Thoracic aorta (tissue), 2 donors: ENCODE data around the gene CD226. TPM values are rescaled to one million over a fixed set of nuclear protein-coding genes. Genes with fewer than 3 reads are reported as not detected.

ENCODE experiments used
- ATAC-seq: fragments of 150-250 bp; one replicate; pipeline ENCODE4 v1.8.0; 2017; ENCODE audit warnings: low read depth; ENCODE audit not compliant: insufficient number of reproducible peaks, low FRiP score
- DNase-seq: peaks from one replicate; pipeline ENCODE4 v3.0.0-alpha.2; 2020; ENCODE audit warnings: low spot score
- H3K27ac ChIP-seq, 2 donors: fragments of 200-600 bp; sonication (generic); 1 replicate in 1 of 2; 2 replicates in 1 of 2; pipeline ENCODE4 v1.5.1; 2016; ENCODE audit warnings: mild to moderate bottlenecking in 2 of 2, moderate library complexity in 2 of 2
- H3K27me3 ChIP-seq: fragments of 200-600 bp; sonication (generic); replicated peaks from 2 replicates; pipeline ENCODE4 v1.6.0; 2016; ENCODE audit warnings: mild to moderate bottlenecking; ENCODE audit not compliant: insufficient read depth
- H3K36me3 ChIP-seq: fragments of 200-600 bp; sonication (generic); one replicate; pipeline ENCODE4 v1.5.1; 2016
- H3K4me1 ChIP-seq, 2 donors: fragments of 200-600 bp; sonication (generic); 1 replicate in 1 of 2; 2 replicates in 1 of 2; pipeline versions ENCODE4 v1.5.1 to v1.6.0; 2016; ENCODE audit warnings: low read depth in 2 of 2, mild to moderate bottlenecking in 1 of 2; ENCODE audit not compliant: control insufficient read depth in 1 of 2
- H3K4me3 ChIP-seq: fragments of 200-600 bp; sonication (generic); 2 replicates; pipeline ENCODE4 v1.5.1; 2016; ENCODE audit warnings: mild to moderate bottlenecking
- H3K9me3 ChIP-seq: fragments of 200-600 bp; sonication (generic); 2 replicates; pipeline ENCODE4 v1.5.1; 2016
- total RNA-seq, 2 donors: library from RNA; depleted of rRNA; stranded (reverse); fragments of >200 nt; gene quantifications; one replicate each; pipeline versions ENCODE4 v1.1.0 to v1.2.3, GENCODE V29; 2016
- TF ChIP-seq, protein P1 (sequence below): fragments of 200-600 bp; sonication (generic); IDR thresholded peaks from one replicate; pipeline ENCODE4 v1.5.1; 2019; ENCODE audit warnings: antibody characterized with exemption

CD226 gene
- total RNA-seq, 2 donors from 2014 or later: 0.68 to 3.7 TPM

DNA sequence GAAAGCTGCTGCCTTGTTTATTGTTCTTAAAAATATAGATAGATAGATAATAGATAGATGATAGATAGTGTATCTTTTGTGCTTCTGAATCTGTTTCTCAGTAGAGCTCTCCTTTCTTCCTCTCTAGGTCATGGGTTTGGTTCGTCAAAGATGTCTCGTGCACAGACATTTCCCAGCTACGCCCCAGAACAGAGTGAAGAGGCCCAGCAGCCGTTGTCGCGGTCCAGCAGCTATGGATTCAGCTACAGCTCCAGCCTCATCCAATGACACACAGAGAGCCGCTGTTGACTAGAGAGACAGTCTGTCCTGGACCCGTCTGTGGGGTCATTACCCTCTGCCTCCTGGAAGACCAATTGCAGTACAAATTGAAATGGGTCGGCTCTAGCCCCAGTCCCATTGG lies 106.6 kb downstream of the CD226 start:
- peaks cover 0 to under 1% of the 10 kb centered on the region in 2 donors for H3K4me1 ChIP-seq
- no peak overlapping the region for H3K27ac ChIP-seq
- TF ChIP-seq, protein P1, sequence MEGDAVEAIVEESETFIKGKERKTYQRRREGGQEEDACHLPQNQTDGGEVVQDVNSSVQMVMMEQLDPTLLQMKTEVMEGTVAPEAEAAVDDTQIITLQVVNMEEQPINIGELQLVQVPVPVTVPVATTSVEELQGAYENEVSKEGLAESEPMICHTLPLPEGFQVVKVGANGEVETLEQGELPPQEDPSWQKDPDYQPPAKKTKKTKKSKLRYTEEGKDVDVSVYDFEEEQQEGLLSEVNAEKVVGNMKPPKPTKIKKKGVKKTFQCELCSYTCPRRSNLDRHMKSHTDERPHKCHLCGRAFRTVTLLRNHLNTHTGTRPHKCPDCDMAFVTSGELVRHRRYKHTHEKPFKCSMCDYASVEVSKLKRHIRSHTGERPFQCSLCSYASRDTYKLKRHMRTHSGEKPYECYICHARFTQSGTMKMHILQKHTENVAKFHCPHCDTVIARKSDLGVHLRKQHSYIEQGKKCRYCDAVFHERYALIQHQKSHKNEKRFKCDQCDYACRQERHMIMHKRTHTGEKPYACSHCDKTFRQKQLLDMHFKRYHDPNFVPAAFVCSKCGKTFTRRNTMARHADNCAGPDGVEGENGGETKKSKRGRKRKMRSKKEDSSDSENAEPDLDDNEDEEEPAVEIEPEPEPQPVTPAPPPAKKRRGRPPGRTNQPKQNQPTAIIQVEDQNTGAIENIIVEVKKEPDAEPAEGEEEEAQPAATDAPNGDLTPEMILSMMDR: no peak
- DNase-seq (no peak), ATAC-seq (no peak)
- no peaks in the 10 kb centered on the region for H3K9me3 ChIP-seq
- H3K4me3 ChIP-seq: no peak overlapping the region
- H3K27me3 ChIP-seq: no peaks in the 10 kb centered on the region
- no peaks in the 10 kb centered on the region for H3K36me3 ChIP-seq

GRCh38 chr18:69840445-69840844 lies 107.2 kb downstream of the CD226 start:
- TF ChIP-seq, protein P1: no peak
- DNase-seq (no peak), ATAC-seq (no peak)
- Histone ChIP-seq H3K27ac (no peak overlapping the region), H3K27me3 (no peaks in the 10 kb centered on the region), H3K4me3 (no peak overlapping the region), H3K9me3 (no peaks in the 10 kb centered on the region), H3K4me1 (no peaks in the 10 kb centered on the region), H3K36me3 (no peaks in the 10 kb centered on the region)

DNA sequence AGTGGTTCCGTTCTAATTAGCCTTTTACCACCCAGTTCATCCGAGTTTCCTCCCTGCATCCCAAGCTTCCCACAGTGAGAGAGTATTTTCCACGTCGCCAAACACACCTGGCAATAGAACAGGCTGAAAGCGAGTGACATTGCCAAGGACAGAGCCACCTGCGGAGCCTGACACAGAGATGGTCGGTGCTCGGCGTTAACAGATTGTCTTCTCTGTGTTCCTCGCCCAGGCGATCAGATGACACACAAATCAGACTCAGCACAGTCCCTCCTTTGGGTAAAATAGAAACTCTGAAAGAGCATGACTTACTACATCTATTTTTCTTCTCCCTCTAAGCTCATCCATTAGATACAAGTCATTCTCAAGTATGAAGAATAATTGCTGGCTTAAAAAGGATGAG lies 107.7 kb downstream of the CD226 start:
- H3K9me3 ChIP-seq: no peaks in the 10 kb centered on the region
- TF ChIP-seq, protein P1: no peak
- H3K36me3 ChIP-seq: no peaks in the 10 kb centered on the region
- no peak overlapping the region for H3K27ac ChIP-seq
- no peak for ATAC-seq
- no peak overlapping the region for H3K4me3 ChIP-seq
- no peaks in the 10 kb centered on the region for H3K27me3 ChIP-seq
- no peaks in the 10 kb centered on the region for H3K4me1 ChIP-seq
- DNase-seq: no peak

- DNase-seq (no peak), ATAC-seq (no peak)
- Histone ChIP-seq H3K27me3 (no peaks in the 10 kb centered on the region), H3K36me3 (no peaks in the 10 kb centered on the region), H3K27ac (no peak overlapping the region), H3K9me3 (no peaks in the 10 kb centered on the region), H3K4me1 (no peaks in the 10 kb centered on the region), H3K4me3 (no peak overlapping the region)
- TF ChIP-seq, protein P1: no peak
Measured at GRCh38 chr18:69839497-69839896, 108.2 kb downstream of the CD226 start.

GRCh38 chr18:69838620-69839411 lies 108.9 kb downstream of the CD226 start:
- H3K4me1 ChIP-seq: no peaks in the 10 kb centered on the region
- H3K27me3 ChIP-seq: no peaks in the 10 kb centered on the region
- DNase-seq (no peak), ATAC-seq (no peak)
- TF ChIP-seq, protein P1: no peak
- no peak overlapping the region for H3K27ac ChIP-seq
- H3K9me3 ChIP-seq: no peaks in the 10 kb centered on the region
- H3K36me3 ChIP-seq: no peaks in the 10 kb centered on the region
- H3K4me3 ChIP-seq: no peak overlapping the region
